Left kidney (tissue), 1 donor: ENCODE measurements around the gene IGFBPL1. TPM values are rescaled to one million over a fixed set of nuclear protein-coding genes. Genes with fewer than 3 reads are reported as not detected.

Experiments used
- polyA plus RNA-seq: library from polyadenylated mRNA; unstranded; fragments of 120-200 nt; gene quantifications from one replicate; pipeline ENCODE4 v1.2.1, GENCODE V29; 2013; ENCODE audit not compliant: insufficient read length

Gene IGFBPL1
- polyA plus RNA-seq, 1 donor = 1.9 TPM

Other genes starting within 250 kb of the IGFBPL1 start
- 40.3 TPM for gene ALDH1B1, start 31.8 kb downstream of the IGFBPL1 start, polyA plus RNA-seq
- 5.3 TPM for gene ANKRD18A, start 196.1 kb upstream of the IGFBPL1 start, polyA plus RNA-seq